Measurements from ENCODE around the gene RCC1.
"Not testable (repeated sequence)": the region's sequence is repeated elsewhere in the genome, so short reads cannot be mapped to it uniquely, and the experiment has no call there.

Gene RCC1

GRCh38 chr1:28582248-28582615, 76.4 kb downstream of the RCC1 start:
- DNase-seq (ENCODE audit: extremely low read depth in 1 of 2, low read depth in 1 of 2) = no peak

DNA sequence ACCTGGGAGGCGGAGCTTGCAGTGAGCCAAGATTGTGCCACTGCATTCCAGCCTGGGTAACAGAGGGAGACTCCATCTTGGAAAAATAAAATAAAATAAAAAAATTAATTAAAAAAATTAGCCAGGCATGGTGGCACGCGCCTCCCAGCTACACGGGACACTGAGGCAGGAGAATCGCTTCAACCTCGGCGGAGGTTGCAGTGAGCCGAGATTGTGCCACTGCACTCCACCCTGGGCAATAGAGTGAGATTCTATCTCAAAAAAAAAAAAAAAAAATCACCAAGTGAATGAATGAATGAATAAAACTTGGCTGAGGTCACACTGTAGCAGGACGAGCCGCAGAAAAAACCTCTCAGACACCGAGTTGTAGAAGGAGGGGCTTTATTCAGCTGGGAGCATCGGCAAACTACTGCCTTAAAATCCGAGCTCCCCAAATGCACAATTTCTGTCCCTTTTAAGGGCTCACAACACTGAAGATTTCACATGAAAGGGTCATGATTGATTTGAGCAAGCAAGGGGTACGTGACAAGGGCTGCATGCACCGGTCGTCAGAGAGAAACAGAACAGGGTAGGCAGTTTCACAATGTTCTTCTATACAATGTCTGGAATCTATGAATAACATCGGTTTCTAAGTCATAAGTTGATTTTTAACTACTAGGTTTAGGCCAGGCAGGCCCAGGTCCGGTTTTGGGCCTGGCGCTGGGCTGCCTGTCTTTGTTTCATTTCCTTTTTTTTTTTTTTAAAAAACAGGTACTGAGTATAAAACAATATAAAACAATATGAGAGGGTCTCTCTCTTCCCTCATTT, 80.9 kb downstream of the RCC1 start:
- not testable (repeated sequence) for DNase-seq (ENCODE audit: extremely low read depth in 1 of 2, low read depth in 1 of 2)

Measured in stimulated activated CD8-positive, alpha-beta memory T cell treated with anti-CD3 and anti-CD28 coated beads, Interleukin-7, amount 100 ng/mL, for 48 hours (primary cell).